Measurements from ENCODE around the gene PLVAP.

DNA sequence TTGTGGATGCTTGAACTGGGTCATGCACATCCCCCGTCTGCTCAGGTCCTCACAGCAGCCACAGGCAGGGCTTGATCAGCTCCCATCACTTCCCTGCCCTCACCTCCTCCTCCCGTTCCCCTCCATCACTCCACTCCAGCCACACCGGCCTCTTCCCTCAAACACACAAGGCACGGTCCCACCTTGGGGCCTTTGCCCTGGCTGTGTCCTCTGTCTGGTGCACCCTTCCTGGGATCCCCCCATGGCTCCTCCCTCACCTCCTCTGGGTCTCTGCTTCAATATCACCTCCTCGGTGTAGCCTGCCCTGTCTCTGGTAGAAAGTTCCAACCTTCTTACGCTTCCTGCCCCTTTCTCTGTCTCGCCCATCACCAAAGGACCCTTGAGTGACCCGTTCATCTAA is 23.8 kb downstream of the PLVAP start:
- TF ChIP-seq CTCF (IDR thresholded peaks at IDR 0.05 in 2 of 3, conservative IDR thresholded peaks at IDR 0.05 in 1 of 3; ENCODE audit: insufficient read depth in 2 of 3, low read depth in 1 of 3, low read length in 3 of 3): no peak
- no peak for TF ChIP-seq POLR2A (conservative IDR thresholded peaks at IDR 0.05)
- no peak for TF ChIP-seq RNF2 (IDR thresholded peaks at IDR 0.05)

All from K562 (cell line).